Measurements from ENCODE around the gene TGM6.

TGM6 gene

DNA sequence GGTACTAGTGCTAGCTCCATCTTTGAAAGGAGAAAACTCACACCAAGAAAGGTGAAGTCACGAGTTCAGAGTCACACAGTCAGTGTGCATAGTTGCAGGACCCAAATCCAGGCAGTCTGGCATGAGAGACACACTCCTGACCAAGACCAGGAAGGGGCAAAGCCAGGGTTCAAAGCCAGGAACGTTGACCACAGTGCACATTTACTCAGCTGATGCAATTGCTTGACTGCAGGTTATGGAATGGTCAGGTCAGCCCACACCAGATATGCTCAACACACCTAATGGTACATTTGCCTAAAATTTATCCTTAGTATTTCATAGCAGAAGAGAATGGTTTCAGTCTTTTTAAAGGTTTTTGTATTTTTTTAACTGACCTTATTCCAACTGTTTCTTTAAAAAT lies 37.7 kb downstream of the TGM6 start:
- H3K27me3 ChIP-seq (ENCODE audit: insufficient read depth, poor library complexity, severe bottlenecking) = no peaks in the 10 kb centered on the region
- DNase-seq (ENCODE audit: low read depth in 1 of 2, low spot score in 1 of 2) = no peak
- no peak for TF ChIP-seq REST (IDR thresholded peaks at IDR 0.05; ENCODE audit: insufficient replicate concordance, low read depth)
- no peak for TF ChIP-seq GABPA (IDR thresholded peaks at IDR 0.05; ENCODE audit: low read depth)
- no peak for TF ChIP-seq SPI1 (IDR thresholded peaks at IDR 0.05; ENCODE audit: borderline replicate concordance, low read depth)
- TF ChIP-seq POLR2AphosphoS5 (IDR thresholded peaks at IDR 0.05; ENCODE audit: low read depth) = no peak
- TF ChIP-seq CTCF (IDR thresholded peaks at IDR 0.05; ENCODE audit: insufficient read depth, low read length) = no peak

DNA sequence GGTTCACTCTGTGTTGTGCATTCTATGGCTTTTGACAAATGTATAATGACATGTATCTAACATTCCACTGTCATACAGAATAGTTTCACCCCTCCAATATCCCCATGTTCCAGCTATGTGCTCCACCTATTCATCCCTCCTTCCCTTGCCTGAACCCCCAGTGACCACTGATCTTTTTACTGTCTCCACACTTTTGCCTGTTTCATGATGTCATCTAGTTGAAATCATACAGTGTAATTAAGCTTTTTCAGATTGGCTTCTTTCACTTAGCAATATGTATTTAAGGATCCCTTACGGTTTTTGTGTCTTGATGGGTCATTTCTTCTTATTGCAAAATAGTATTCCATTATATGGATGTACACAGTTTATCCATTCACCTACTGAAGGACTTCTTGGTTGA lies 39.8 kb downstream of the TGM6 start:
- H3K27me3 ChIP-seq (ENCODE audit: insufficient read depth, poor library complexity, severe bottlenecking) = no peaks in the 10 kb centered on the region
- H3K4me3 ChIP-seq (replicated peaks; ENCODE audit: insufficient read depth, low read length) = no peak overlapping the region
- no peak for TF ChIP-seq POLR2AphosphoS5 (IDR thresholded peaks at IDR 0.05; ENCODE audit: low read depth)
- no peak for DNase-seq (ENCODE audit: low read depth in 1 of 2, low spot score in 1 of 2)
- H3K27ac ChIP-seq (replicated peaks) = no peak overlapping the region

More for the DNA sequence above, 37.7 kb downstream of the TGM6 start:
- Histone ChIP-seq H3K27ac (replicated peaks) (no peak overlapping the region), H3K4me3 (replicated peaks; ENCODE audit: insufficient read depth, low read length) (no peak overlapping the region)

DNA sequence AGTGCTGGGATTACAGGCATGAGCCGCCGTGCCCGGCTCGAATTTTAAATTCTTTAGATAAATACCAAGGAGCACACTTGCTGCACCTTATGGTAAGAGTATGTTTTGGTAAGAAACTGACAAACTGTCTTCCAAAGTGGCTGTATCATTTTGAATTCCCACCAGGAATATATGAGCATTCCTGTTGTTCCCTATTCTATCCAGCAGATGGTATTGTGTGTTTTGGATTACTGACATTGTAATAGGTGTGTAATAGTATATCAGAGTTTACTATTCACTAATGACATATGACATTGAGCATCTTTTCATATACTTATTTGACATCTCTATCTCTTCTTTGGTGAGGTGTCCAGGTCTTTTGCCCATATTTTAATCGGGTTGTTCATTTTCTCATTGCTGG lies 40.5 kb downstream of the TGM6 start:
- H3K27me3 ChIP-seq (ENCODE audit: insufficient read depth, poor library complexity, severe bottlenecking) = no peaks in the 10 kb centered on the region
- TF ChIP-seq GABPA (IDR thresholded peaks at IDR 0.05; ENCODE audit: low read depth) (no peak), POLR2AphosphoS5 (IDR thresholded peaks at IDR 0.05; ENCODE audit: low read depth) (no peak), SPI1 (IDR thresholded peaks at IDR 0.05; ENCODE audit: borderline replicate concordance, low read depth) (no peak), REST (IDR thresholded peaks at IDR 0.05; ENCODE audit: insufficient replicate concordance, low read depth) (no peak), CTCF (IDR thresholded peaks at IDR 0.05; ENCODE audit: insufficient read depth, low read length) (no peak)

GRCh38 chr20:2429051-2429450 lies 48.4 kb downstream of the TGM6 start:
- TF ChIP-seq SPI1 (IDR thresholded peaks at IDR 0.05; ENCODE audit: borderline replicate concordance, low read depth) = no peak
- Histone ChIP-seq H3K27ac (replicated peaks) (no peak overlapping the region), H3K27me3 (ENCODE audit: insufficient read depth, poor library complexity, severe bottlenecking) (no peaks in the 10 kb centered on the region), H3K4me3 (replicated peaks; ENCODE audit: insufficient read depth, low read length) (no peak overlapping the region)
- DNase-seq (ENCODE audit: low read depth in 1 of 2, low spot score in 1 of 2) = no peak

More for the DNA sequence above, 40.5 kb downstream of the TGM6 start:
- no peak overlapping the region for H3K4me3 ChIP-seq (replicated peaks; ENCODE audit: insufficient read depth, low read length)
- DNase-seq (ENCODE audit: low read depth in 1 of 2, low spot score in 1 of 2) = no peak
- H3K27ac ChIP-seq (replicated peaks) = no peak overlapping the region

DNA sequence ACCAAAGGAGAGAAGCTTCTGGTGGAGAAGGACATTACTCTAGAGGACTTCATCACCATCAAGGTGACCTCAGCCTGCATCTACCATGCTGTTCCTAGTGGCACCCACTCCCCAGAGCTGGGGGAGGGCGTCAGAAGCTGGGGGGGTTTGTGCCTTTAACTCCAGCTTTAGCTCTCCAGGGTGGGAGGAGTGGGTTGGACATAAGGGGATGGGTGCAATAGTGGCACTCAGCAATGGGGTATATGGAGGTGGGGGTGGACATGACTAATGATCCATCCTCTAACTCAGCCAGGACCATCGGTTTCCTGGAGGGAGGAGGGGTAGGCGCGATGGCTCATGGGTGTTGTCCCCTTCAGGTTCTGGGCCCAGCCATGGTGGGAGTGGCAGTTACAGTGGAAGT lies 49.8 kb downstream of the TGM6 start:
- H3K27me3 ChIP-seq (ENCODE audit: insufficient read depth, poor library complexity, severe bottlenecking) = no peaks in the 10 kb centered on the region
- TF ChIP-seq POLR2AphosphoS5 (IDR thresholded peaks at IDR 0.05; ENCODE audit: low read depth) = no peak
- no peak for TF ChIP-seq GABPA (IDR thresholded peaks at IDR 0.05; ENCODE audit: low read depth)
- no peak for TF ChIP-seq REST (IDR thresholded peaks at IDR 0.05; ENCODE audit: insufficient replicate concordance, low read depth)
- no peak for TF ChIP-seq CTCF (IDR thresholded peaks at IDR 0.05; ENCODE audit: insufficient read depth, low read length)
- no peak for TF ChIP-seq SPI1 (IDR thresholded peaks at IDR 0.05; ENCODE audit: borderline replicate concordance, low read depth)

More for the DNA sequence above, 49.8 kb downstream of the TGM6 start:
- H3K4me3 ChIP-seq (replicated peaks; ENCODE audit: insufficient read depth, low read length) = no peak overlapping the region
- H3K27ac ChIP-seq (replicated peaks) = no peak overlapping the region
- DNase-seq (ENCODE audit: low read depth in 1 of 2, low spot score in 1 of 2) = no peak

Measured in HL-60 (cell line).